ENCODE data around the gene SLC12A1. TPM values are rescaled to one million over a fixed set of nuclear protein-coding genes. Genes with fewer than 3 reads are reported as not detected.

The SLC12A1 gene
- total RNA-seq, 1 donor from 2014 or later: not detected

DNA sequence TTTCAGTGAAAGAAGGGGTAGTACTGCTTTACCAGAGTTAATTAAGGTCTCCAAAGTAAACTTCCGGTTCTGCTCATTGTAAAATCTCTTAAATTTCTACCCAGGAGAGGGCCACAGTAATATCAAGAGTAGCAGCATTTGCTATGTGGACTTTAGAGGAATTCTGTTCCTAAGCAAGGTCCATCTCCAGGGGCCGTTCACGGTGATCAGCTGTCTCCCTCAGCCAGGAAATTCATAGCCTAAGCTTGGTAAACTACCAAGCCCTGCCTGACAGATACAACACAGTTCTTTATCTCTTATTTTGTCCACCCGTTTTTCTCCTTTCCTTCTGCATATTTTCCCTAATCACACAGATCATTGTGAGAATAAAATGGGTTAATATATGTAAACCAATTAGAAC lies 127.4 kb downstream of the SLC12A1 start:
- Mint-ChIP-seq H3K9me3 (no peaks in the 10 kb centered on the region), H3K4me1 (peaks cover 20% of the 10 kb centered on the region), H3K4me3 (no peak overlapping the region), H3K27ac (no peak overlapping the region), H3K27me3 (no peaks in the 10 kb centered on the region), H3K36me3 (ENCODE audit: low read depth) (peaks cover 37% of the 10 kb centered on the region)
- no peak for ATAC-seq (ENCODE audit: low read depth)
- no peak for DNase-seq
- ChIA-PET POLR2A (no interaction called here), CTCF (interaction anchor here (4.9 kb wide), 1 partner anchor 20 kb away, joined by 23 read pairs; no protein-coding TSS in a partner anchor)
- intact Hi-C loops (cut with micrococcal nuclease): loop anchor here (5.0 to 10.0 kb wide), 2 partner anchors 141 to 541 kb away; partner anchors contain the start of genes CTXN2 and EID1
- TF ChIP-seq, protein P1, sequence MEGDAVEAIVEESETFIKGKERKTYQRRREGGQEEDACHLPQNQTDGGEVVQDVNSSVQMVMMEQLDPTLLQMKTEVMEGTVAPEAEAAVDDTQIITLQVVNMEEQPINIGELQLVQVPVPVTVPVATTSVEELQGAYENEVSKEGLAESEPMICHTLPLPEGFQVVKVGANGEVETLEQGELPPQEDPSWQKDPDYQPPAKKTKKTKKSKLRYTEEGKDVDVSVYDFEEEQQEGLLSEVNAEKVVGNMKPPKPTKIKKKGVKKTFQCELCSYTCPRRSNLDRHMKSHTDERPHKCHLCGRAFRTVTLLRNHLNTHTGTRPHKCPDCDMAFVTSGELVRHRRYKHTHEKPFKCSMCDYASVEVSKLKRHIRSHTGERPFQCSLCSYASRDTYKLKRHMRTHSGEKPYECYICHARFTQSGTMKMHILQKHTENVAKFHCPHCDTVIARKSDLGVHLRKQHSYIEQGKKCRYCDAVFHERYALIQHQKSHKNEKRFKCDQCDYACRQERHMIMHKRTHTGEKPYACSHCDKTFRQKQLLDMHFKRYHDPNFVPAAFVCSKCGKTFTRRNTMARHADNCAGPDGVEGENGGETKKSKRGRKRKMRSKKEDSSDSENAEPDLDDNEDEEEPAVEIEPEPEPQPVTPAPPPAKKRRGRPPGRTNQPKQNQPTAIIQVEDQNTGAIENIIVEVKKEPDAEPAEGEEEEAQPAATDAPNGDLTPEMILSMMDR (IDR thresholded peaks at IDR 0.05): no peak

DNA sequence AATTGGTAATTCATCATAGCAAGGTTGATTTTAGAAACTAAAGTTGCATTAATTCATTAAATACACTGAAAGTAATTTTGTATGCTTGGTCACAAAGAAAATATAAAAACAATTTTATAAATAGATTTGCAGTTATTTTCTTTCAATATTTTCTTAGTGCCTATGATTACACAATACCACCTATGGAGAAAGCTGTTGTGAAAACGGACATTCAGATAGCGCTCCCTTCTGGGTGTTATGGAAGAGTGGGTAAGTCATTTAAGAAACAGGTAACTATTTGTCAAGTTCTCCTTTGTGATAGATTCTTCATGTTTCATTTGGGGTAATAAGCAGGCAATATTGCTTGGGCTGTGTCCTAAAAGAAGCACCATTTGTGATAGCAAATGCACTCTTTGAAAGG lies 128.2 kb downstream of the SLC12A1 start:
- ChIA-PET POLR2A (no interaction called here), CTCF (interaction anchor here (4.9 kb wide), 1 partner anchor 19 kb away, joined by 23 read pairs; no protein-coding TSS in a partner anchor)
- Mint-ChIP-seq H3K4me1 (peaks cover 20% of the 10 kb centered on the region), H3K36me3 (ENCODE audit: low read depth) (peaks cover 37% of the 10 kb centered on the region), H3K4me3 (no peak overlapping the region), H3K27me3 (no peaks in the 10 kb centered on the region), H3K27ac (no peak overlapping the region), H3K9me3 (no peaks in the 10 kb centered on the region)
- ATAC-seq (ENCODE audit: low read depth): no peak
- intact Hi-C loops (cut with micrococcal nuclease): loop anchor here (5.0 to 10.0 kb wide), 2 partner anchors 142 to 541 kb away; partner anchors contain the start of genes CTXN2 and EID1
- no peak for DNase-seq
- TF ChIP-seq, protein P1 (IDR thresholded peaks at IDR 0.05): no peak

GRCh38 chr15:48336940-48337339 lies 130.8 kb downstream of the SLC12A1 start:
- no peak overlapping the region for H3K4me3 Mint-ChIP-seq
- intact Hi-C loops (cut with micrococcal nuclease): loop anchor here (1.0 to 10.0 kb wide), 2 partner anchors 15 to 538 kb away; partner anchors contain the start of gene EID1
- DNase-seq (no peak), ATAC-seq (ENCODE audit: low read depth) (no peak)
- H3K36me3 Mint-ChIP-seq (ENCODE audit: low read depth): peaks cover 46% of the 10 kb centered on the region
- H3K27ac Mint-ChIP-seq: no peak overlapping the region
- H3K4me1 Mint-ChIP-seq: peaks cover 13% of the 10 kb centered on the region
- CTCF ChIA-PET: interaction anchor here (4.9 kb wide), 1 partner anchor 16 kb away, joined by 23 read pairs; no protein-coding TSS in a partner anchor
- POLR2A ChIA-PET: no interaction called here
- H3K27me3 Mint-ChIP-seq: no peaks in the 10 kb centered on the region
- TF ChIP-seq, protein P1 (IDR thresholded peaks at IDR 0.05): no peak
- no peaks in the 10 kb centered on the region for H3K9me3 Mint-ChIP-seq

GRCh38 chr15:48337607-48338006 lies 131.5 kb downstream of the SLC12A1 start:
- intact Hi-C loops (cut with micrococcal nuclease): loop anchor here (1.0 to 10.0 kb wide), 2 partner anchors 15 to 537 kb away; partner anchors contain the start of gene EID1
- POLR2A ChIA-PET: no interaction called here
- Mint-ChIP-seq H3K4me1 (peaks cover 9% of the 10 kb centered on the region), H3K4me3 (no peak overlapping the region), H3K27ac (no peak overlapping the region), H3K9me3 (no peaks in the 10 kb centered on the region), H3K36me3 (ENCODE audit: low read depth) (peaks cover 50% of the 10 kb centered on the region), H3K27me3 (no peaks in the 10 kb centered on the region)
- DNase-seq (no peak), ATAC-seq (ENCODE audit: low read depth) (no peak)
- CTCF ChIA-PET: interaction anchor here (4.9 kb wide), 1 partner anchor 16 kb away, joined by 23 read pairs; no protein-coding TSS in a partner anchor
- TF ChIP-seq, protein P1 (IDR thresholded peaks at IDR 0.05): no peak

DNA sequence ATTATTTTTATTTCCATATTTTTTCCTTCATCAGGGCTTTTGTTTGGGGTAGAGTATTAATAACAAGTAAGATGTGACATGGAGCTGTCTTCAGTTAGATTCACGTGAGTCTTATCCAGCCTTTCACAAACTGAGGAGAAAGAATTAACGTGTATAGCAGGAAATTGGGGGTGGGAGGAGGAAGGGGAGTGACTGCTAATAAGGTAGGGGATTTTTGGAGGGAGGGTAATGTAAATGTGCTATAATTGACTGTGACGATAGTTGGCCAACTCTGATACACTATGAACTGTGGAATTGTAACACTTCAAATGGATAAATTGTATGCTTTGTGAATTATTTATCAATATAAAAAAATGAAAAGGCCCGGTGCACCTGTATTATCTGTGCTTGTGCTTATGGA lies 134.0 kb downstream of the SLC12A1 start:
- Mint-ChIP-seq H3K36me3 (ENCODE audit: low read depth) (peaks cover 51% of the 10 kb centered on the region), H3K9me3 (no peaks in the 10 kb centered on the region), H3K4me1 (peaks cover 4% of the 10 kb centered on the region), H3K4me3 (no peak overlapping the region), H3K27ac (no peak overlapping the region), H3K27me3 (no peaks in the 10 kb centered on the region)
- DNase-seq (no peak), ATAC-seq (ENCODE audit: low read depth) (no peak)
- TF ChIP-seq, protein P1 (IDR thresholded peaks at IDR 0.05): no peak
- ChIA-PET CTCF (interaction anchor here (1.4 kb wide), 1 partner anchor 12 kb away, joined by 4 read pairs; no protein-coding TSS in a partner anchor), POLR2A (interaction anchor here (1.9 kb wide), 1 partner anchor 8 kb away, joined by 4 read pairs; no protein-coding TSS in a partner anchor)
- intact Hi-C loops (cut with micrococcal nuclease): no loop called here
